Smooth muscle cell (in vitro differentiated cells): ENCODE data around the gene VPS37D. TPM values are rescaled to one million over a fixed set of nuclear protein-coding genes. Genes with fewer than 3 reads are reported as not detected.

Experiments used
- DNase-seq: peaks from one replicate; lab custom pipeline; 2025; ENCODE audit not compliant: unreplicated experiment; lab: John Stamatoyannopoulos, UW
- H2AFZ ChIP-seq: fragments of 200-600 bp; sonication (generic); 2 replicates; pipeline ENCODE4 v1.6.0; 2016; ENCODE audit warnings: antibody characterized with exemption, low read depth, mild to moderate bottlenecking
- H3F3A ChIP-seq: fragments of 200-600 bp; sonication (generic); 2 replicates; pipeline ENCODE4 v1.6.0; 2017; ENCODE audit warnings: antibody characterized with exemption, low read depth
- H3K27ac ChIP-seq: fragments of 200-600 bp; sonication (generic); 2 replicates; pipeline ENCODE4 v1.5.1; 2016; ENCODE audit warnings: low read depth, mild to moderate bottlenecking
- H3K27me3 ChIP-seq: fragments of 200-600 bp; sonication (generic); 2 replicates; pipeline ENCODE4 v1.6.1; 2016; ENCODE audit warnings: low read depth, mild to moderate bottlenecking
- H3K36me3 ChIP-seq: fragments of 200-600 bp; sonication (generic); 2 replicates; pipeline ENCODE4 v1.5.1; 2016; ENCODE audit warnings: low read depth
- H3K4me1 ChIP-seq: fragments of 200-600 bp; sonication (generic); 2 replicates; pipeline ENCODE4 v1.5.1; 2016; ENCODE audit warnings: low read depth
- H3K4me2 ChIP-seq: fragments of 200-600 bp; sonication (generic); 2 replicates; pipeline ENCODE4 v1.6.0; 2016; ENCODE audit warnings: mild to moderate bottlenecking
- H3K4me3 ChIP-seq: fragments of 200-600 bp; sonication (generic); 2 replicates; pipeline ENCODE4 v1.5.1; 2016; ENCODE audit warnings: mild to moderate bottlenecking
- H3K79me2 ChIP-seq: fragments of 200-600 bp; sonication (generic); 2 replicates; pipeline ENCODE4 v1.6.0; 2016; ENCODE audit warnings: low read depth, mild to moderate bottlenecking
- H3K9ac ChIP-seq: fragments of 200-600 bp; sonication (generic); 2 replicates; pipeline ENCODE4 v1.6.0; 2016; ENCODE audit warnings: low read depth
- H3K9me3 ChIP-seq: fragments of 200-600 bp; sonication (generic); replicated peaks from 2 replicates; pipeline ENCODE4 v1.5.1; 2016; ENCODE audit warnings: low read depth
- H4K20me1 ChIP-seq: fragments of 200-600 bp; sonication (generic); 2 replicates; pipeline ENCODE4 v1.6.0; 2016; ENCODE audit warnings: low read depth
- CTCF ChIP-seq: fragments of 200-600 bp; sonication (generic); IDR thresholded peaks from 2 replicates; pipeline ENCODE4 v1.5.1; 2017; ENCODE audit warnings: borderline replicate concordance, mild to moderate bottlenecking, antibody characterized with exemption; ENCODE audit not compliant: insufficient read depth, poor library complexity, severe bottlenecking
- WGBS: methylation state at CpG from one replicate; pipeline ENCODE4 v1.1.7; 2016; ENCODE audit warnings: low lambda C conversion rate; 5-methylcytosine and 5-hydroxymethylcytosine counted together
- polyA plus RNA-seq: library from polyadenylated mRNA; unstranded; fragments of >200 nt; fragmentation: Nextera tagmentation; extraction: Ambion mirVana; gene quantifications from 2 replicates; pipeline ENCODE4 v1.2.1, GENCODE V29; 2016
- total RNA-seq: library from RNA; depleted of rRNA; stranded (reverse); fragments of >200 nt; gene quantifications from 2 replicates; pipeline ENCODE4 v1.2.3, GENCODE V29; 2014

VPS37D gene
- total and polyA plus RNA-seq, 2 experiments from 2014 or later: 7.1 to 8.7 TPM

GRCh38 chr7:73668886-73669230 lies 1.2 kb downstream of the VPS37D start:
- Histone ChIP-seq H3K4me1 (peaks cover 5% of the 10 kb centered on the region), H3K79me2 (no peaks in the 10 kb centered on the region), H3K4me2 (peak overlapping the region; percentile 97), H3F3A (no peaks in the 10 kb centered on the region), H3K9me3 (no peaks in the 10 kb centered on the region), H2AFZ (no peak overlapping the region), H3K27ac (no peak overlapping the region), H4K20me1 (no peaks in the 10 kb centered on the region), H3K27me3 (no peaks in the 10 kb centered on the region), H3K4me3 (peak overlapping the region; percentile 82), H3K36me3 (no peaks in the 10 kb centered on the region), H3K9ac (no peak overlapping the region)
- no peak for TF ChIP-seq CTCF
- 75% methylated on average over 5 of the region's 5 CpGs for WGBS
- DNase-seq: no peak

- H3F3A ChIP-seq: no peaks in the 10 kb centered on the region
- H3K27me3 ChIP-seq: no peaks in the 10 kb centered on the region
- H4K20me1 ChIP-seq: no peaks in the 10 kb centered on the region
- no peak for TF ChIP-seq CTCF
- H2AFZ ChIP-seq: no peak overlapping the region
- WGBS: 90% methylated on average over 18 of the region's 19 CpGs
- H3K9me3 ChIP-seq: no peaks in the 10 kb centered on the region
- H3K36me3 ChIP-seq: no peaks in the 10 kb centered on the region
- H3K4me1 ChIP-seq: peaks cover 5% of the 10 kb centered on the region
- peak overlapping the region; percentile 82 for H3K4me3 ChIP-seq
- DNase-seq: no peak
- no peaks in the 10 kb centered on the region for H3K79me2 ChIP-seq
- no peak overlapping the region for H3K9ac ChIP-seq
- no peak overlapping the region for H3K27ac ChIP-seq
- H3K4me2 ChIP-seq: peak overlapping the region; percentile 97
These were observed 1.7 kb downstream of the VPS37D start for GRCh38 chr7:73669288-73669701.

- Histone ChIP-seq H3K4me2 (no peak overlapping the region), H3K27ac (no peak overlapping the region), H3K4me1 (peaks cover 5% of the 10 kb centered on the region), H2AFZ (no peak overlapping the region), H3K79me2 (no peaks in the 10 kb centered on the region), H3K9me3 (no peaks in the 10 kb centered on the region), H3K4me3 (no peak overlapping the region), H3F3A (no peaks in the 10 kb centered on the region), H4K20me1 (no peaks in the 10 kb centered on the region), H3K27me3 (no peaks in the 10 kb centered on the region), H3K9ac (no peak overlapping the region), H3K36me3 (no peaks in the 10 kb centered on the region)
- 92% methylated on average over 12 of the region's 12 CpGs for WGBS
- no peak for TF ChIP-seq CTCF
- no peak for DNase-seq
These were observed 2.3 kb downstream of the VPS37D start for GRCh38 chr7:73669858-73670385.

- no peak overlapping the region for H2AFZ ChIP-seq
- DNase-seq: no peak
- H3K9me3 ChIP-seq: no peaks in the 10 kb centered on the region
- H3K27ac ChIP-seq: no peak overlapping the region
- no peaks in the 10 kb centered on the region for H3F3A ChIP-seq
- no peak overlapping the region for H3K4me2 ChIP-seq
- H3K36me3 ChIP-seq: no peaks in the 10 kb centered on the region
- H3K27me3 ChIP-seq: no peaks in the 10 kb centered on the region
- no peaks in the 10 kb centered on the region for H3K79me2 ChIP-seq
- 70% methylated on average over 10 of the region's 12 CpGs for WGBS
- H4K20me1 ChIP-seq: peaks cover 6% of the 10 kb centered on the region
- no peak overlapping the region for H3K9ac ChIP-seq
- no peak overlapping the region for H3K4me3 ChIP-seq
- TF ChIP-seq CTCF: no peak
- peaks cover 5% of the 10 kb centered on the region for H3K4me1 ChIP-seq
These were observed 3.7 kb downstream of the VPS37D start for GRCh38 chr7:73671322-73671661.
